Activated gamma-delta T cell (primary cell): ENCODE measurements around the gene NQO2.
"Not testable (repeated sequence)": the region's sequence is repeated elsewhere in the genome, so short reads cannot be mapped to it uniquely, and the experiment has no call there.

Experiments used
- DNase-seq: peaks from one replicate; lab custom pipeline; 2025; lab: John Stamatoyannopoulos, UW

The NQO2 gene

GRCh38 chr6:3037638-3038365 is 38.1 kb downstream of the NQO2 start:
- no peak for DNase-seq

- no peak for DNase-seq
These were observed 39.7 kb downstream of the NQO2 start for GRCh38 chr6:3039384-3039783.

- no peak for DNase-seq
These were observed 41.5 kb downstream of the NQO2 start for GRCh38 chr6:3041147-3041546.

- DNase-seq: no peak
These were observed 41.9 kb downstream of the NQO2 start for GRCh38 chr6:3041606-3042005.

GRCh38 chr6:3045369-3045768 is 45.7 kb downstream of the NQO2 start:
- no peak for DNase-seq

GRCh38 chr6:3045777-3046176 is 46.1 kb downstream of the NQO2 start:
- no peak for DNase-seq

GRCh38 chr6:3046295-3046694 is 46.6 kb downstream of the NQO2 start:
- no peak for DNase-seq

GRCh38 chr6:3048009-3048408 is 48.3 kb downstream of the NQO2 start:
- not testable (repeated sequence) for DNase-seq

- no peak for DNase-seq
These were observed 53.0 kb downstream of the NQO2 start for GRCh38 chr6:3052481-3053230.

GRCh38 chr6:3053231-3053508 is 53.5 kb downstream of the NQO2 start:
- DNase-seq: no peak

GRCh38 chr6:3054229-3055157 is 54.8 kb downstream of the NQO2 start:
- not testable (repeated sequence) for DNase-seq

GRCh38 chr6:3055158-3055499 is 55.4 kb downstream of the NQO2 start:
- not testable (repeated sequence) for DNase-seq

- no peak for DNase-seq
These were observed 57.5 kb downstream of the NQO2 start for GRCh38 chr6:3057063-3057770.

GRCh38 chr6:3058957-3059356 is 59.3 kb downstream of the NQO2 start:
- no peak for DNase-seq

- not testable (repeated sequence) for DNase-seq
These were observed 60.4 kb downstream of the NQO2 start for GRCh38 chr6:3060092-3060491.

GRCh38 chr6:3061501-3061941 is 61.8 kb downstream of the NQO2 start:
- no peak for DNase-seq

- DNase-seq: not testable (repeated sequence)
These were observed 63.6 kb downstream of the NQO2 start for GRCh38 chr6:3063340-3063732.

- DNase-seq: peak; percentile 75
These were observed 64.3 kb downstream of the NQO2 start for GRCh38 chr6:3063733-3064700.

GRCh38 chr6:3068329-3069214 is 68.9 kb downstream of the NQO2 start, which contains the start of gene RIPK1:
Gene RIPK1, plus strand, starts transcription at chr6:3068494. Its CDS starts 8,330 bp downstream, at chr6:3076824.
- DNase-seq: peak; percentile 93
